ENCODE data around the gene CLDN24.

The CLDN24 gene

GRCh38 chr4:183320211-183321059 lies 1.8 kb downstream of the CLDN24 start, which contains the start of gene CLDN22:
Gene CLDN22, minus strand, starts transcription at chr4:183320276. Its CDS starts 58 bp downstream, at chr4:183320218.
- DNase-seq, result no peak

- DNase-seq, result no peak
These were observed 3.6 kb downstream of the CLDN24 start for GRCh38 chr4:183318656-183319055.

DNA sequence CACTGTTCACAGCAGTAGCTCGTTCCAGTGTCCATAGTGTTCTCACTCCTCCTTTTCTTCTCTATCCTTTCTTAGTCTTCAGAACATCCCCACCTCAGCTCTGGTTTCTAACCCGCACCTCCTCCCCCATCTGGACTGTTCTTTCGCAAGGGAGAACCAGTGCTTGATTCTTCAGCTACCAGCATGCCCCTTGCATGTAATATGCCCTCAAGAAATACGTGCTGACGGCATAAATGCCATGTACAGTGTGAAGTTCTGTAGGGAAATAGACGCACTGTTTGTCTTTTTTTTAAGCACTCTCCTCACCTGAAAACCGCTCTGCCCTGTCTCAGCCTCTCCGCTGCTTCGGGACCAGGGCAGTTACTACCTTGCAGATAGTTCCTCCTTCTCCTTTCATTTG lies 7.4 kb downstream of the CLDN24 start:
- no peak for DNase-seq

DNA sequence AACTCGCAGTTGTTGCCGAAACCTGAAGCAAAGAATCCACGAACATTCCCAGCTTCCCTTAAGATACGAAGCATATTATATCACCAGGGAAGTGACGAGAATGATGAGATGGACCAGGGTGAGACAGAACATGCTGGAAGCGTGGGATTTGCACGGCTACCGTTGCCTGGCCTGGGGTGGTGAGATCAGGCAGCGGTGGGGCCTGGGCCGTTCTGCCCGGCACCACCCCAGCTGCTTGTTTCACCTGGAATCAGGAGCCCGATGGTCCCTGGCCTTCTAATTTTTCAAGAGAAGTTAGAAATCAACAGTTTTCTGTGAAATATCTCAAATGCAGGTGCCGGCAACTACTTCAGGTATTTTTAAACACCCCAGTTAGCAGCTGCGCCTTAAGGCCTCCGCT lies 7.9 kb downstream of the CLDN24 start:
- DNase-seq, result no peak

- no peak for DNase-seq
These were observed 9.4 kb downstream of the CLDN24 start for GRCh38 chr4:183312841-183313240.

DNA sequence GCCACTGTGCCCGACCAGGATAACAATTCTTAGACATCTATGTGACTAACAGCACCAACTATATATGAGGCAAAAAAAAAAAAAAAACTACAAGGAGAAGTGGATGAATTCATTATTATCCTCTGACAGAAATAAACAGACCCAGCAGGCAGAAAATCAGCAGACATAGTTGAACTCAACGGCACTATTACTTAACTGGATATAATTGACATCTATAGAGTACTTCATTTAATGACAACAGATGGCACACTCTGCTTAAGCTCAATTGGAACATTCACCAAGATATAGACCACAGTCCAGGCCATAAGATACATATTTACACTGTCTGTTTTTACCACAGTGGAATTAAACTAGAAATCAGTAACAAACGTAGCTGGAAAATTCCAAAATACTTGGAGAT lies 15.4 kb downstream of the CLDN24 start:
- DNase-seq, result peak; percentile 8

DNA sequence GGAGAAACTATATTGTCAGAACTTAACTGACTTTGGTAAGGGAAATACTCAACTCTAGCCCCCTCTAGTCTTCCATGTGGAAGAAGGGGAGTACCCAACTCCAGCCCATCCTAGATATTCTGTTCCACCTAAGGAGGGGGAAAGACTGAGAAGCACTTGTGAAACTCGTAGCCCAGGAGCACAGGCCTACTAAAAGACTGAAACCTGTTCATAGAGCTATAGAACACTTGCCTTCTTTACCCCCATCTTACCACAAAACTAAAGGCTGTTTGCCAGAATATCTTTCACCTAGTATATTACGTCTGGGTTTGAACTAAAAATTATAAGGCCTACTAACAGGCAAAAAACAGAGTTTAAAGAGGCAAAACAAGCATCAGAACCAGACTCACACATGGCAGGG lies 17.7 kb downstream of the CLDN24 start:
- DNase-seq, result no peak

- no peak for DNase-seq
These were observed 18.2 kb downstream of the CLDN24 start for GRCh38 chr4:183304067-183304466.

DNA sequence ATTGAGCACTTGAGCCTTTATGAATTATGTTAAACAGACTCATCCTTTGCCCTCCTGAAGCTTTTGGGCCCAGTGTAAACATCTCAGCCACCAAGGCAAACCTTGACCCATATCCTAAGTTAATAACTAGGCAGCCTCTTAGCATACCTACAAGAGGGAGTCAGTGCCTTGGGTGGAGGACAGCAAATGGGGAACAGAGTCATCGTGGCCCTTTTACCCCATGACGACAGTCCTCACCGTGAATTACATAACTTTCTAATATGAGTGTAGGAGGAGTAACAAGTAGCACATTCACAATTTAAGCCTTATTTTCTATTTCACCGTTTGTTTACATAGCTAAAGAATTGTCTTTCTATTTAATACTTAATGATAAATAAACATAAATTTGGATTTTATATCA lies 18.9 kb downstream of the CLDN24 start:
- no peak for DNase-seq

- no peak for DNase-seq
These were observed 21.6 kb downstream of the CLDN24 start for GRCh38 chr4:183300655-183301054.

- DNase-seq, result no peak
These were observed 22.2 kb downstream of the CLDN24 start for GRCh38 chr4:183300070-183300469.

DNA sequence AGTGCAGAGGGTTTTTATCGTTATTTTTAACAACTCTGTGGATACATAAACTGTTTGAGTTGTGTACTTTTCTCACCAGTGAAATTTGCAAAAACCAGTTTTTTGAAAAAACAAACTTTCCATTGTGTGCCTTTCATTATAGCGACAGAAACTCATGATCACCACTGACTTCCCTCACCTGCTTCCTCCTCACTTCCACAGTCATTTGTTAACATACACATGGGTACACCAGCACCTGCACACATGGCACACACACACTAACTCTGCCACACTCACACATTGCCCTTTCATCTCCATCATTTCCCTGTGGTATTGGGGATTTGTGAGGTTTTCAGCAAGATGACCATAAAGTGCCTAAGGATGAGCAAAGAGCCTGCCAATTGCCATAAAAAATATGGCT lies 22.8 kb downstream of the CLDN24 start:
- no peak for DNase-seq

DNA sequence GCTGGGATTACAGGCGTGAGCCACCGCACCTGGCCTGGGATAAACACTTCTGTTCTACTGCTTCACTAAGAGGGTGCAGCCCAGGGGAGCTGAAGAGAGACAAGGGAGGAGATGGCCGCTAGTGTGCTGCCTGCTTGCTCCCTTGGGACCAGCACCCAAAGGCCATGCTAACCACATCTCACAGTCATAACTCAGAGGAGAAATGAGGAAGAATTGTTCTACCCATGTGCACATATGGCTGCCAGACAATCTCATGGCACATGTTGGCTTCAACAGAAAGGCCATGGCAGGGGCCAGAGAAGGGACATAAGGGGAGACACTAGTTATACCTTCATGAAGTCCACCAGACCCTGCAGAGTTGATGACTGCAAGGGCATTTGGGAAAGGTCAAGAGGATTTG lies 24.6 kb downstream of the CLDN24 start:
- DNase-seq, result no peak

DNA sequence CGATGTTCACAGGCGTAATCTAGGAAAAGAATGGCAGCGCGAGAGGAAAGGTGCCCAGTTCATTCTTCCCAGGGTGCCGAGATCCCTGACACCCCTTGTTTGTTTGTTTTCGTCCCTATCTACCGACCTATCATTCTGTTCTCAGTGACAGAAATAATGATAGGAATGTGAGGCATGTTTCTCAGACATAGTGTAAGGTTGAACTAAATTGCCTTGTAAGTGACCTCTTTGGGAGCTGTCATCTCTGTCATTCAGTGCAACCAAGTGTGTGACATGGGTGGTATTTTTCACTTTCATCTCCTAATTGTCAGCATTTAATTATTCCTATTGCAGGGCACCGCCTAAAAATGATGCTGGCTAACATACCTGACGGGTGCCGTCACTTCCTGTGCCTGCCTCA lies 26.5 kb downstream of the CLDN24 start:
- no peak for DNase-seq

DNA sequence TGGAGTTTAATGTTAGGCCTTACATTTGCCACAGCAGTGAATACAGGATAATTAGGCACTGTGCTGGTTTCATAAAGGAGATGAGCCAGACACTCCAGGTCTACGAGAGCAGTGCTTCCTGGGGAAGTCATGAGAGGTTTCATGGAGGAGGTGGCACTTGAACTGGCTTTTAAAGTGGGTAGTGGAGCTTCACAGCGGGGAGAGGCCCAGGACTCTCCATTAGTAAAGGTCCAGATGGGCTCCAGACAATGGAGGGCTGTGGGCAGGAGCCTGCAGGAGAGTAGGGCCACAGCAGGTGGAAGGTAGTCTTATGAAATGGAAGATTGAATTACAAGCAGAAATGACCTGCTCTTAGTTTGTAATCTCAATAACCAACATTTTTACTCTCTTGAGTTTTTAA lies 31.2 kb downstream of the CLDN24 start:
- DNase-seq, result no peak

- no peak for DNase-seq
These were observed 32.5 kb downstream of the CLDN24 start for GRCh38 chr4:183289688-183290087.

- DNase-seq, result no peak
These were observed 33.3 kb downstream of the CLDN24 start for GRCh38 chr4:183288955-183289354.

GRCh38 chr4:183287677-183288076 lies 34.5 kb downstream of the CLDN24 start:
- no peak for DNase-seq

DNA sequence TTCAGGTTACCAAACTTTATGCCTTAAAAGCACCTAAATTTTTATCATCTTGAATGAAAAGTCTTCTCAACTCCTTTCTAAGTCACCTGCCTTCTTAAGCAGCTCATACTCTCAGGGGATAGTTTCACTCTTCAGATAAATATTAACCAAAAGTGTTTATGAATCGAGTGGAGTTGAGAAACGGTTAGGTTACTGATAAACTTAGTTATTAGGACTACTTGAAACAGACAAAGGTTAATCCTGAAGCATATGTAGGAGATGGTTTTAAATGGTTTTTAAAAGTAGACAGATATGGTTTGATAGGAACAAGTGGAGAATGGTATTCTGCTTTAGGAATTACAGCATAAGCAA lies 34.9 kb downstream of the CLDN24 start:
- DNase-seq, result no peak

DNA sequence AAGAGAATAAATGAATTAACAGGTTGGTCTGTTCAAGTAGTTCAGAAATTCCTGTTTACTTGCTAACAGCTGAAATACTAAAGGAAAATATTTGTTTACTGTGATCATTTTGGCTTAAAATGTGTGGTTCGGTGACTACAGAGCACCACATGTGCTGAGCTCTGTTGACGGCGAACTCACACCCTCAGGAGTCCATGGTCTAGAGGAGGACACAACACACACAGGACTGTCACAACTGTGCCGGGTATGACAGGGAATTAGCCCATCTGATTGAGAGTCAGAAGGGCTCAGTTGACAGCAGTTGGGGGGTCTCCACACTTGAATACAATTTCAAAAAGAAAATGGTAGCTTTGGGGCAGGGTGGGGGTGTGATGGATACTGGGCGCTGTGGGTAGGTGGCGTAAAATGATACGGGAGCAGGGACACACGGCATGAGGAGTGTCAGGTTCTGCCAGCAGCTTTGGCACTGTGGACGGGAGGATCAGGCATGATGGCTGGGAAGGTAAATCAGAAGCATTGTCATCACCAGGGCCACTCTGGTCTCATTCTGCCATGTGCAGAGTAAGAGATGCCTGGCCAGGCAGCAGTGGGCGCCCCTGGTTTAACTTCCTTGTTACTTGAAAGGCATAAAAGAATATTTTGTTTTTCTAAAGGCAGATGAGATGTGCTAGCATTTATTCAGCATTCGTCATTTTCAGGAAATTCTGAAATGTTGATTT lies 35.5 kb downstream of the CLDN24 start:
- DNase-seq, result no peak

GRCh38 chr4:183285886-183286285 lies 36.3 kb downstream of the CLDN24 start:
- DNase-seq, result no peak

DNA sequence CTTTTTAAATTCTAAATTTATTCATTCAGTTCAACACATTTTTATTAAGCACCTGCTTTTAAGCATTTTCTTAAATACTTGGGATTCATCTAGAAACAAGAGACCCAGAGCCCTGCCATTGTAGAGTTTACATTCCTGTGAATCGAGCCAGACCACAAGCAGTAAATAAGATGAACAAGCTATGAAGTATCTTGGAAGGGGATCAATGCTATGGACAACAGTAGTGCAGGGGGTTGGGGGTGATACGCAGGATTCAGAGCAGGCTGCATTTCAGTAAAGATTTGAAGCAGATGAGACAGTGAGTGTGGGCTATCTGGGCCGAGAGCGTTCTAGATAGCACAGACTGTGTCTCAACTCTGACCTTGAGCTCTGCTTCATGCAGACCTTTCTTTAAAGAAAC lies 37.3 kb downstream of the CLDN24 start:
- no peak for DNase-seq

DNA sequence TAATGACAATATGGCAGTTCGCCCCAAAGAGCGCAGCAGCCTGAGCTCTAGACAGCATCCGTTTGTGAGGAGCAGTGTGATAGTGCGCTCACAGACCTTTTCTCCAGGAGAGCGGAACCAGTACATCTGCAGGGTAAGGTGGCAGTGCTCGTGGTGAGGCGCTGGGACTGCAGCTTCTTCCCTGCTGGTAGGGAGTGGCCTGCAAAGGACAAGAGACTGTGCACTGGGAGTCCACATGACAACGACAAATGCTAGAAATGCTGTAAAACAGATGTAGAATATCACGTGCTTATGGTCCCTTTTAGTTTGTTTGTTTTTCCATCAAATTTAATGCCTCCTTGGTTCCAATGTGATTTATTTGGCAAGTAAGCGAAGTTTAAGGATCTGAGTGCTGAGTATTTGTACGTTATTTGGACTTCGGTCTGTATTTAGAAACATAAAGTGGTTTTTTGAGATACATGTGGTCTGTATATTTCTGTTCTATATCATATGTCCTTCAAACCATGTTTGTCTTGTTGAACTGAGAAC lies 37.9 kb downstream of the CLDN24 start:
- no peak for DNase-seq

- DNase-seq, result no peak
These were observed 46.1 kb downstream of the CLDN24 start for GRCh38 chr4:183276106-183276505.
